ENCODE measurements around the gene OGFR.

- TF ChIP-seq CTCF (IDR thresholded peaks at IDR 0.05) (no peak), POLR2A (IDR thresholded peaks at IDR 0.05) (no peak)
Measured at GRCh38 chr20:62815066-62815991, 10.7 kb downstream of the OGFR start.

Data from prostate gland (tissue), 2 donors.